Right ventricle myocardium superior (tissue), 1 donor: ENCODE measurements around the gene TRIM6. TPM values are rescaled to one million over a fixed set of nuclear protein-coding genes. Genes with fewer than 3 reads are reported as not detected.
"Not testable (repeated sequence)": the region's sequence is repeated elsewhere in the genome, so short reads cannot be mapped to it uniquely, and the experiment has no call there.

Experiments
- ATAC-seq: fragments of 200-7000 bp; cut with Tn5 transposase; one replicate; pipeline ENCODE4 v1.9.1; 2020; ENCODE audit warnings: mild to moderate bottlenecking; ENCODE audit not compliant: poor library complexity
- DNase-seq: peaks from one replicate; pipeline ENCODE4 v3.0.0-alpha.2; 2020
- intact Hi-C: fragments of 100-400 bp; cut with DNase I; formaldehyde crosslinking; loops from one replicate; pipeline ENCODE4 v1.11.2; 2022
- total RNA-seq: library from RNA; stranded (reverse); fragmentation: NEBNext Ultra II Directional; extraction: Animal tissue kit (Norgen Biotek cat#: 25700); gene quantifications from one replicate; pipeline ENCODE4 v1.2.1, GENCODE V29; 2021
- donor health status: DM: no; HTN: yes; CAD: no; lungs with severe emphysema.

TRIM6 gene
- total RNA-seq, 1 donor from 2014 or later, result 0.91 TPM

- intact Hi-C loops, result no loop called here
- no peak for ATAC-seq
- DNase-seq, result no peak
Measured at GRCh38 chr11:5646139-5646538, 49.7 kb downstream of the TRIM6 start.

GRCh38 chr11:5655474-5655873 lies 59.0 kb downstream of the TRIM6 start:
- intact Hi-C loops, result no loop called here
- ATAC-seq (no peak), DNase-seq (no peak)

- ATAC-seq, intact Hi-C loops, DNase-seq: not testable (repeated sequence)
Measured at GRCh38 chr11:5656956-5657355, 60.5 kb downstream of the TRIM6 start.

- DNase-seq (no peak), ATAC-seq (no peak)
- intact Hi-C loops, result no loop called here
Measured at GRCh38 chr11:5658318-5658717, 61.9 kb downstream of the TRIM6 start.

Other genes with a start within 250 kb of the TRIM6 start
- not detected for gene OR51B6, start 245.1 kb upstream of the TRIM6 start, total RNA-seq
- gene OR51M1, start 212.8 kb upstream of the TRIM6 start, total RNA-seq, result not detected
- not detected for gene OR51Q1, start 174.5 kb upstream of the TRIM6 start, total RNA-seq
- gene OR51I1, start 155.1 kb upstream of the TRIM6 start, total RNA-seq, result not detected
- gene OR51I2, start 147.3 kb upstream of the TRIM6 start, total RNA-seq, result not detected
- gene OR52D1, start 108.0 kb upstream of the TRIM6 start, total RNA-seq, result not detected
- not detected for gene UBQLN3, start 86.7 kb upstream of the TRIM6 start, total RNA-seq
- gene UBQLNL, start 79.9 kb upstream of the TRIM6 start, total RNA-seq, result not detected
- gene OR52H1, start 48.1 kb upstream of the TRIM6 start, total RNA-seq, result not detected
- not detected for gene OR52B6, start 15.8 kb upstream of the TRIM6 start, total RNA-seq
- 1.6 TPM for gene TRIM34, start 28.4 kb downstream of the TRIM6 start, total RNA-seq
- gene TRIM5, start 88.4 kb downstream of the TRIM6 start, total RNA-seq, result 8.1 TPM
- gene TRIM22, start 93.2 kb downstream of the TRIM6 start, total RNA-seq, result 18.2 TPM
- not detected for gene OR56B1, start 139.8 kb downstream of the TRIM6 start, total RNA-seq
- not detected for gene OR52N4, start 157.6 kb downstream of the TRIM6 start, total RNA-seq
- not detected for gene OR52N5, start 186.7 kb downstream of the TRIM6 start, total RNA-seq
- not detected for gene OR52N1, start 194.6 kb downstream of the TRIM6 start, total RNA-seq
- gene OR52N2, start 212.3 kb downstream of the TRIM6 start, total RNA-seq, result not detected
- not detected for gene OR52E6, start 245.3 kb downstream of the TRIM6 start, total RNA-seq